NCI-H524 treated with DMSO at 0.1 percent for 48 hours (cell line): ENCODE measurements around the gene CRIP3.
"Not testable (repeated sequence)": the region's sequence is repeated elsewhere in the genome, so short reads cannot be mapped to it uniquely, and the experiment has no call there.

ENCODE experiments used
- DNase-seq: peaks from one replicate; lab custom pipeline; 2025; lab: John Stamatoyannopoulos, UW

The CRIP3 gene, protein sequence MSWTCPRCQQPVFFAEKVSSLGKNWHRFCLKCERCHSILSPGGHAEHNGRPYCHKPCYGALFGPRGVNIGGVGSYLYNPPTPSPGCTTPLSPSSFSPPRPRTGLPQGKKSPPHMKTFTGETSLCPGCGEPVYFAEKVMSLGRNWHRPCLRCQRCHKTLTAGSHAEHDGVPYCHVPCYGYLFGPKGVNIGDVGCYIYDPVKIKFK

DNA sequence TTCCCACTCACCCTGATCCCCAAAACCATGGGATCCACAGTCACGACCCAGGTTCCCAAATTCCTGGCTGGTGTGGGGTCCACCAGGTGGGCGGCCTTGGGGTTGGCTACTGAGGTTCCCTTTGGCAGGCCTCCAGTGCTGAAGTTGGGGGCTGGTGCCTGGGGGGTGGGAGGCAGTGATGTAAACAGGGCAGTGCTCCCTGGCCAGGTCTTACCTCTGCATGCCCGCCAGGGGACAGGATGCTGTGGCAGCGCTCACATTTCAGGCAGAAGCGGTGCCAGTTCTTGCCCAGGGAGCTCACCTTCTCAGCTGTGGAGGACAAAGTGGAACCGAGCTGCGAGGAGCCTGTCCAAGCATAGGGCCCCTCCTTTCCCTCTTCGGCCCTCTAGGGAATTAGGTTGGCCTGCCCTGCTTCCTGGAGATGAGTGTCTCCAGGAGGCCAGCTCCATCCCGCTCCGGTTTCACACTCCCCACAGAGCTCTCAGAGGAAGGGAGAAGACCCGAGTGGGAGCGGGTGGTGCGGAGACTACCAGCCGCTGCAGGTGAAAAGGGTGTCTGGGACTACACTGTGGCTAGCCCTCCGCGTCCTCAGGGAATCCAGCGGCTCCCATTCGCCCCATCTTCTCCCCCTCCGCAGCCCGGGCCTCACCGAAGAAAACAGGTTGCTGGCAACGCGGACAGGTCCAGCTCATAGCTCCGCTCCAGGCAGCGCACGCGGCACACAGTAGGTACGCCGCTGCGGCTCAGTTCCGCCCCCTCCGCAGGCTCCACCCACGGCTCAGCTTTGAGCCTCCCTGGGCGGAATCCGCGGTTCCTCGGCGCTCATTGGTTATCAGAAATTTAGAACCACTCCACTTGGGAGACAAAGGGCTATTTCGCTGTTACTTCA, at the start of gene CRIP3:
CRIP3 (minus strand) TSS at position 726 of the 889 bp plus-strand sequence; CDS start at position 692, 34 bp downstream.
- no peak for DNase-seq

DNA sequence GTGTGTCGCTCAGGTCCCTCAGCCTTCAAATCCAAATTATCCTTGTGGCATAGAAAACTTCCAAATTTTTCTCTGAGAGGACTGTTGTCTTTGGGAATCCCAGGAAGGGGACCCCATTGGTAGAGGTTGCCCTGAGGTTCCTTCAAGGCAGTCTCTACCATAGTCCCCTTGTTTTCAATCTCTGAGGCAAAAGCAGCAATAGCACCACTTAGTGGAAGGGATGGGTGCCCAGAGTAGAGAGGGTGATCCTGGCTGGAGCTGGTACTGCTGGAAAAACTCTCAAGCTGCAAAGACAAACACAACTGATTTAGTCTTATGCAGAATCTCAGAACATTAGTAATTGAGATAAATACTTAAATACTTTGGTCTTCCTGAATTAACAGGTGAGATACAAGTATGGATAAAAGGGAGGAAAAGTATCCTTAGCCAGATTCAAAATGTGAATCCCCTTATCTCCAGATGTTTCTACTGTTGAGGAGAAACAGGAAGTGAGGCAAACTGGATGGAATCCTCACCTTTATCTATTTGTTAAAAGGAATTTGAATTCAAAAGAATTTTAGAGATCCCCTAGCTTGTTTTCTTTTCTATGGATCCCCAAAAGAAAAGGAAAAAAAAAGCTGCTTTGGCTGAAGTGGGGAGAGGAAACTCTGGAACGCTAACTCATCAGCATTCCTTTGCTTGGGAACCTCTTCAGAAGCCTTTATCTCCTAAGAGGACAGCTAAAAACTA, 47.4 kb upstream of the CRIP3 start:
- no peak for DNase-seq

DNA sequence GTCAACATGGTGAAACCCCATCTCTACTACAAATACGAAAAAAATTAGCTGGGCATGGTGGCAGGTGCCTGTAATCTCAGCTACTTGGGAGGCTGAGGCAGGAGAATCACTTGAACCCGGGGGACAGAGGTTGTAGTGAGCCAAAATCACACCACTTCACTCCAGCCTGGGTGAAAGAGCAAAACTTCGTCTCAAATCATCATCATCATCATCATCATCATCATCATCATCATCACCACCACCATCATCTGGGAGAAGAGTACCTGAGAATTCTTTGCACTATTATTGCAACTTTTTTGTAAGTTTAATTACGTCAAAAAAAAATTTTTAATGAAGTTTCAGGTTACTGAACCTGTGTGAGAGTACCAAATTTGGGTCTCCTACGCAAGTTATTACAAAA, 43.3 kb upstream of the CRIP3 start:
- DNase-seq: not testable (repeated sequence)

DNA sequence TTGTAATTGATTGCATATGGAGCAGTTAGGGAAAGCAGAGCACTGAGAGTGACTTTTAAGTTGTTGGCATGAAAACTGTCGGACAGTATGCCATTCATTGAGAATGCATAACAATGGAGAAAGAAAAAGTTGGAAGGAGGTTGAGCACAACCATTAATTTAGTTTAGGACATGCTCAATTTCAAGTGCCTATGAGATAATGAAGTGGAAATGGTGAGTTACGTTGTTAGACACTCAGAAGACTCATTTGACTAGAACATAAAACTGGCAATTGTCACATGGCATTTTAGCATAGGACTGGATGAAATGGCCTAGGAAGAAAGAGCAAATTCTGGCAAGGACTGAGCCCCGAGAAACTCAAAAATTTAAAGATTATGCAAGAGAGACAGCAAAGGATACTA, 38.8 kb upstream of the CRIP3 start:
- DNase-seq: no peak

DNA sequence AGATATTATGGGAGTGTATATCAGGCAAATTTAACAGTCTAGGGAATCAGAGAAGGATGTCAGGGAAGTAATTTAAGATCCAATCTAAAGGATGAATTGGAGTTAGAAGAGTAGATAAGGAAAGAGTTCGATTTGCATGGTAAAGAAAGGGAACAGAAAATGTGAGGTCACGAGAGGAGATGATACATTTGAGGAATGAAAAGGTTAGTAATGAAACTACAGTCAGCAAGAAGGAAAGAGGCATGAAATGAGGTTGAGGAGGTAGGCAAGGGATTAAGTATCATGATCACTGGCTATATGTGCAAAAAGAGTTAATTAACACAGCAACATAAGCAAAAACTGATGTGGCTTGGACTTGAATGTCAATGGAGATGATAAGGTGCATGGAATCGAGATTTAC, 38.4 kb upstream of the CRIP3 start:
- no peak for DNase-seq

DNA sequence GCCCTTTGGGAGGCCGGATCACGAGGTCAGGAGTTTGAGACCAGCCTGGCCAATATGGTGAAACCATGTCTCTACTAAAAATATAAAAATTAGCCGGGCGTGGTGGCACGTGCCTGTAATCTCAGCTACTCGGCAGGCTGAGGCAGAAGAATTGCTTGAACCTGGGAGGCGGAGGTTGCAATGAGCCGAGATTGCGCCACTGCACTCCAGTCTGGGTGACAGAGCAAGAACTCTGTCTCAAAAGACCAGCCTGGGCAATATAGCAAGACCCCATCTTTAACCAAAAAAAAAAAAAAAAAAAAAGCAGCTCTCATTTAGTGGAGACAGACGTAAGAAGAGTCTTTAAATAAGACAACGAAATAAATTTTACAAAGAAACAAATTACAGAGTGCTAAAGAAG, 37.6 kb upstream of the CRIP3 start:
- DNase-seq: not testable (repeated sequence)

DNA sequence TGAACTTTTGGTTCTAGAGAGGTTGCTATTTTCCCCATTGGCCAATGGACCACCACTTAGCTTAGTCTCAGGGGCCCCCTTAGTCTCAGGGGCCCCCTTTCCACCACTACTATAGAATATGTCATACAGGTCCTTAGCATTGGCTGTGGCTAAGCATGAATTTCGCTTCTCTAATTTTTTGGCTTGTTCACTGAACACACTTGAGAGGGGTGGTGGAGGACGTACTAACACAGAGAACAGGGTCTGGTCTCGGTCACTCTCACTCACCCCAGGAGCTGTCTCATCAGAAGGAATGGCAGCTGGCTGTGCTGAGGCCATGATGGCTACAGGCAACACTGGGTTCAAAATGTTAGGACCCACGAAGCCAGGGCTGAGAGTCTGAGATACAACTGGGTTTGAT, 30.5 kb upstream of the CRIP3 start:
- DNase-seq: no peak

DNA sequence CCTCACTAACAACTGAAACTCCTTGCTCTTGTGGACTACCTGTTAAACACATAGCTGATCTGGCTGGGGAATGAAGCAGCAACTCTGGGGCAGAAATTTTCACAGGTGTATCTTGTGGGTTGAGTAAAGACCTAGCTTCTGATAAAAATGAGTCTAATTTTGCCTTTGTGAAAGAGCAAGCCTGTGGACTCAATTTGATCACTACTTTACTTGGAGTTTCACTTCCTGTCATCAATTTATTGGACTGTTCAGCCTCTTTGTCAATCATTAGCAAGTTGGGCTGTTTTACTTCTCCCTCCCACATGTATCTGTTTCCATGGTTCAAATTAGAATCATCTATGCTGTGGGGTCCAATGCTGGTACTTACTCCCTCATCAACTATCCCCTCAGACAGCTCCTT, 29.6 kb upstream of the CRIP3 start:
- DNase-seq: no peak

DNA sequence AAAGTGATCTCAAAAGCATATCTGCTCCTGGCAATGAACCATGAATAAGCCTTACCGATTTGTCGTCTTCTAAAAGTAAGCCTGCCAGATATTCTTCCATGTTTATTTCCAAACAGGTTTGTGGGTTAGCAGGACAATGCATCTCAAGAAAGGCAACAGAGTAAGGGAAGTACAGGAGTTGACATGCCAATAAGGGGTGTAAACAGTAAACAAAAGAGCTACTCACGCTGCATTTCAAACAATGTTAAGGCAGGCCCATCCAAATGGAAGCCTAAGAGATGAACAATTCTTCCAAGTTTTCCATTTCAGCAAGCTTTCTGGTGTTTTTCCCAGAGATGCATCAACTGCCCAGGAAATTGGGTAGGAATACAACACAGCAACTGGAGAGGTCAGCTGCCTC, 27.8 kb upstream of the CRIP3 start:
- DNase-seq: no peak

DNA sequence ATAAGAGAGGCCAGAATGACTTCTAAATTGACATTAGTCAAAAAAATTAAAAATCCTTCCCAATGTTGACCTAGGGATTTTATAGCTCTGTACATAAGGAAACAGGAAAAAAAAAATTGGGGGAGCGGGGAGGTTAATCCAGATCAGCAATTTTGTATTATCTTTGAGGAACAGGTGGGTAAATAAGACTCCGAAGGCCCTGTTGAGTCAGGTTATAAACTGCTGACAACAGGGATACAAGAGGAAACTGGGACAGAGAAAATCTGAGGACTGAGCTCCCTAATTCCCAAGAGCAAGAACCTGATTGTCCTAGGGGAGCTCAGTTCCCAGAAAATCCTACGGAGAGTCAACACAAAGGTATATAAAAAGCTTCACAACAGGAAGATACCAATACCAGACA, 26.8 kb upstream of the CRIP3 start:
- no peak for DNase-seq

DNA sequence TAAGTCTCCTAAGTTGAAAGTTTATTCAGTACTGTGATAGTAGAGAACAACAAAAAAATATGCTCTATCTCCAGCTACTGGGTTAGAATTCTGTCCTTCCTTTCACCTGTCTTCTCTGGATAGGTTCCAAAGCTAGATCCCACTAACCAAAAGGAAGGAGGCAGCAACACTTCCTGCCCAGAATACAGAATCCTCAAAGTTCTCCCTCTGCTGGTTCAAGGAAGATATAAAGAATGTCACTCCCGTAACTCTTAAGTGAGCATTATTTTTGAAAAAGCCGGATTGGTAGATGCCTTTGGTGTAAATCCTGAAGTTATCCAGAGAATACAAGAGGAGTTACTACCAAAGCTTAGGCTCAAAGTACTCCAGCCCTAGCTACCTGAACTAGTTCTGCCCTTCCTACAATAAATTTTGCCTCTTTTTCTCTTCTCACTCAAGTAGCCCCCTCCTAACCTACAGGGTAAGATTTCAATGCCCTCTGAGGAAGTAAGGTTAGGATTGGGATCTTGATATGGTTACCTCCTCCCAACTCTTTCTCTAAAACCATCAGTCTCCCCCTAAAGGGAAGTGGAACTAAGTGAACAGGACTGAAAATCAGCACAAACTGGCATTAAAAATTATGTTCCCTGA, 26.0 kb upstream of the CRIP3 start:
- no peak for DNase-seq

DNA sequence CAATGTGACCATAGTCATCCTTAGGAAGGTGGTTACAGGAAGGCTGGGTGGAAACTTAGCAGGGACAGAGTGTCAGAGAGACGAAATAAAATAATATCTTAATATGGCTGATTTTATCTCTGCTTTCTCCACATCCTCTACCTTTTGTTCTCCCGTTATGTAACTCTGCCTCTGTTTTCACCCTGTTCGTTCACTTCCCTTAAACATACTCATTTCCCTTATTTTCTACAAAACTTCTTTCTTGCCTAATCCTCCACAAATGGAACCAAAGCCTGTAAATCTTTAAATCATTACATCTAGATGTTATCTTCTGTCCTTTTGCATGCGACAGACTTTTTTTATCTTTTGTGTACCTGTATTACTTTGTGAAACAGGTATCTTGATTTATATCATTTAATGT, 23.3 kb upstream of the CRIP3 start:
- DNase-seq: no peak

DNA sequence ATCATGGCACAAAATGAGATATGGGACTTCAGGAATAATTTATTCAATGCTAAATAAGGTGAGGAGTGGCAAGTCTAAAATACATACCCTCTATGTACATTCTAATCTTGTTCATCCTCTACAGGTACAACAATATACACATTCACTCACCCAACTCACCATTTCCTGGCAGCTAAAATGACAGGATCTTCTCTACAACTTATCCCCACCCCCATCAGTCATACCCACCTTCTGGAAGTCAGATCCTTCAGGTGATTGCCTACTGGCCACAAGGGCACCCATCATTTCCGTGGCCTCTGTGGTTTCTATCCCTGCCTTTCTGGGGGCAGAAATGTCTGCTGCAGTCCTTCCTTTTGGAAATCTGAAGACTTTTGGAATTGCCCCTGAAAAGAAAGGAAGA, 22.8 kb upstream of the CRIP3 start:
- no peak for DNase-seq

DNA sequence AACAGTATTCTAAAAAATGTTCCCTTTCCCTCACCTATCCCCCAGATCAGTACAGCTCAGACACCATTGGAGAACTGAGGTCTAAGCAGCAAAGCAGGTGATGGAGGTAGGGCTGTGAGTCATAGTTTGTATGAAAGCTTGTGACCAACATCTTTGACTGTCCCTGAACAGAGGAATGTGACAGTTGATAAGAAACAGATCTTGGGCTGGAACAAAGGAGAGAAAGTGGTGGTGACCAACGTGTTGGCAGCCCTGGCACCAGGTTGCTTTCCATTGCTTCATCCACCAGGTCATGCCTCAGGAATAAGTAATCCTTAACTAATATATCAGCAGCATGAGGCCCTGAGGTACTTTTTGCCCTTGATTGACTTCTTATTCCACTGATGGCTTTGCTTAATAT, 19.9 kb upstream of the CRIP3 start:
- DNase-seq: no peak

DNA sequence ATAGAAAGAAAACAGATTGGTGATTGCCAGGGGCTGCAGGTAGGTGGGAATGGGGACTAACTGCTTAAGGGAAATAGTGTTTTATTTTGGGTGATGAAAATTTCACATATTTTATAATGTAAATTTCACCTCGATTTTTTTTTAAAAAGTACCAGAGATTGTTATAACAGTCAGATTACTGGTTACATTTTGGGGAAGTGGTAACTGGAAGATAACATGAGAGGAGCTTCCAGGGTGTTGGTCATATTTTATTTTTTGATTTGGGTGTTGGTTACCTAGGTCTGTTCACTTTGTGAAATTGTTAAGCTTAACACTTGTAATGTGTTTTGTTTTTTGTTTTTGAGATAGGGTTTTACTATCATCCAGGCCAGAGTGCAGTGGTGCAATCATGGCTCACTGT, 17.2 kb upstream of the CRIP3 start:
- DNase-seq: no peak

DNA sequence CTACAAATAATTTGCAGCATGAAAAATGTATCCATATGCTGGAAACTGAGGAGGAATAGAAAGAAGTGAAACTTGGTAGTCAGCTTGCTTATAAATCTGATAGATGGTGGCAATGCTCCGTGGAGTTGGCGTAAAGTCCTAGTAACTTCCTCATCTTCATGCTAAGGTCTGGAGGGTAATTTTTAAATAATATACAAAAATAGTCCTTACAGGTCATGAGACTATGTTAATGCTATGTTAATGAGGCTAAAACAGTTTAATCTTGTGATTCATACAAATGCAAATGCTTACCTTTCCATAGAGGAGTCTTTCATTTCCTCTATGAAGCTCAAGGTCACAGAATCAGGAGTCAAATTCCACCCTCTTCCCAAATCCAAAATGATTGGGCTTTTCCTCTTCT, 9.4 kb upstream of the CRIP3 start:
- DNase-seq: no peak

DNA sequence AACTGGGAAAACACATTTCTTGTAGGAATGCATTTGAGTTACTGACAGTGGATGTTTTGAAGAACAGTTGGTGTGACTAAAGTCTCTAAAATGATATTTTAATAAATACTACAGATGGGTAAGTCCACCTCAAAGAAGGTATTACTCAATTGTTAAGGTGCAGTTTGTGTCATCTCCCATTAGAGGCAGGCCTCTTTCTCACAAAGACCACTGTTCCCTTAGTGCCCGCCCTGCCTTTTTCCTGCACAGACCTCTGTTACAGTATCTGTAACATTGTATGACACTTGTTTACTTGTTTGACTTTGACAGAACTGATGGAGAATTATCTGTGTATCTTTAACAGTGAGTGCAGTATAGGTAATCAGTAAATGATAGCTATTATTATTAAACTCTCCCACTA, 5.2 kb upstream of the CRIP3 start:
- DNase-seq: no peak

DNA sequence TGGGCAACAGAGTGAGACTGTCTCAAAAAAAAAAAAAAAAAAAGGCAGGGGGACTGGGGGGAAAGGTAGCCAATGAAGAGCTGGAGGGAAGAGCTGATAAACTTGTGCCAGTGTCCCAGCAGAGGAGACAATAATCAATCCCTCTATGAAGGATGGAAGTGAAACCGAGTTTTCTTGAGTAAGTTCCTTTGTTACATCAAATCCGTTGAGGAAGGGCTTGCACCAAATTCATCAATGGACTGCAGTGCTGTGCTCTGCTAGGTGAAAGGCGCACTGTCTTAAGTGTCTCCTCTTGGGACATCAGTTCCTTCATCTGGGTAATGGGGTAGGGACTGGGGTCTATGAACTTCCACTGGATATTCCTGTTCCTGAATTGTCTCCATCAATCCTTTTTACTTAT, 3.0 kb upstream of the CRIP3 start:
- DNase-seq: no peak

DNA sequence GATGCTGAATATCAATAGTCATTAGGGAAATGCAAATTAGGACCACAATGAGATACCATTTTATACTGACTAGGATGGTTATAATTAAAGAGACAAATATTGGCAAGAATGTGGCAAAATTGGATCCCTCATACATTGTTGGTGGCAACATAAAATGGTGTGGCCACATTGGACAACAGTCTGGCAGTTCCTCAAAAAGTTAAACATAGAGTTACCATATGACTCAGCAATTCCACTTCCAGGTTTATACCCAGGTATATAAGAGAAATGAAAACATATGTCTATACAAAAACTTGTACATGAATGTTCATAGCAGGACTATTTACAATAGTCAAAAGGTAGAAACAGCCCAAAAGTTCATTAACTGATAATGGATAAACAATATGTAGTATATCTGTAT, 2.0 kb upstream of the CRIP3 start:
- no peak for DNase-seq

DNA sequence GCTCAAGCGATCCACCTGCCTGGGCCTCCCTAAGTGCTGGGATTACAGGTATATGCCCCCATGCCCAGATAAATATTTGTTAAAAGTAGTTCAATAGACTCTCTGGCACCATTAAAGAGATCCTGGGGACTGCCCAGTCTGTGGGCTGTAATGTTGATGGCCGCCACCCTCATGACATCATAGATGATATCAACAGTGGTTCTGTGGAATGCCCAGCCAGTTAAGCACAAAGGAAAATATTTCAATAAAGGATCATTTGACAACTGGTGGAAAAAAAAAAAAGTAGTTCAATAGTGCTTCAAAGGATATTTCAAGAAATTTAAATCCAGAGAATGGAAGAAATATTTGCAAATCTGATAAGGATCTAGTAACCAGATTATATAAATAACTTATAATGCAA, 1.5 kb upstream of the CRIP3 start:
- no peak for DNase-seq

DNA sequence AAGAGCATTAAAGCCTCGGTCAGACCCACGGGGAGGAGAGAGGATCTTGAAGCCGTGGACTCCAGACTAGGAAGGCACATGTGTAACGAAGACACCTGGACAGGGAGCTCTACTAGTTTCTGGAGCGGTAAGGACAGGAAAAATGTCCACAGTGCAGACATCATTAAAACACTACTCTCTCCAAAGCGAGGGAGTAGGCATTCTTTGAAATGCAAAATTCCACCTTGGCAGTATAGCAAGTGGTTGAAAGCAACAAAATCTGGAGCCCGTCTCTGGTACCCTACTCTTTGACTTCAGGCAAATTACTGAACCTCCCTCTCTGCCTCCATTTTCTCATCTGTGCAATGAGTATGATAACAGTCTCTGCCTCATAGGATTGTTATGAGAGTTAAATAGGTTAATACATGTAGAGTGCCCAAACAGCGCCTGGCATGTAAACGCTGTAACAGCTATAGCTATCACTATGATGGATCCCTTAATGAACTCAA, 408 bp upstream of the CRIP3 start:
- no peak for DNase-seq

DNA sequence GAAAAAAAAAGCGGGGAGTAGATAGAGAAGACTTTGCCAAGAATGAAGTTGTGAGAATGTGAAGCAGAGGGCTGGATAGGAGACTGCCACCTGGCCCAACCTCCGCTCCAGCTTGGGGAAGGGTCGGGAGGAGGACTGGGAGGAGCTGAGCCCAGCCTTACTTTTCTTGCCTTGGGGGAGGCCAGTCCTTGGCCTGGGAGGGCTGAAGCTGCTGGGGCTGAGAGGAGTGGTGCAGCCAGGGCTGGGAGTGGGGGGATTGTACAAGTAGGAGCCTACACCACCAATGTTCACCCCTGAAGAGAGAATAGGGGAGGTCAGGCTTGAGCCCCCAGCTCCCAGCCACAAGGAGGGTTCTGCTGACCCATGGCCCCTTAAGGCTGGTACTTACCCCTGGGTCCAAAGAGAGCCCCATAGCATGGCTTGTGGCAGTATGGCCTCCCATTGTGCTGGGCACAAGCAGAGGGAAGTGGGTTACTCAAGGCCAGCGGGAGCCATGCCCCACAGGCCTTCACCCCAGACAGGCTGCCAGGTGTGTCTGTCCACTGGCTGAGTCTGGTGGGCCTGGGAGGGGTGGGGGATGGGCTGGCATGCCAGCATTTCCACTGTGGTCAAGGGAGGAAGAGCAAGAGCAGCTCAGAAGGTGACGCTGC, 1.1 kb downstream of the CRIP3 start:
- no peak for DNase-seq
